Measurements from ENCODE around the gene FAM168B. TPM values are rescaled to one million over a fixed set of nuclear protein-coding genes. Genes with fewer than 3 reads are reported as not detected.
A peak's percentile ranks its signal among the peaks of the same experiment; 100 is the strongest.

The FAM168B gene
- polyA plus RNA-seq, 2 of the 4 experiments (the other 2 are of a cell fraction): 83.2 to 86.8 TPM

GRCh38 chr2:131094463-131095281 is 1.4 kb upstream of the FAM168B start:
- H3K4me1 ChIP-seq: peaks cover 16% of the 10 kb centered on the region; the same call in 2 of the 3 replicates
- peak overlapping the region; percentile 96 to 99; a peak in 4 of 6 replicates for H3K27ac ChIP-seq
- ChIA-PET POLR2A (interaction anchor here (4.0 kb wide), 1 partner anchor 10 kb away, joined by 43 read pairs; the partner anchor contains the start of gene PLEKHB2), CTCF (no interaction called here)
- 72% methylated on average over 22 of the region's 22 CpGs for WGBS (ENCODE audit: missing lambda C conversion rate)
- DNase-seq (ENCODE audit: low read depth in 1 of 2, low spot score in 1 of 2) (no peak), ATAC-seq (no peak), FAIRE-seq (no peak)
- TF ChIP-seq JUN (IDR thresholded peaks at IDR 0.05) (no peak), ATOH8 (CRISPR knock-in tag; IDR thresholded peaks at IDR 0.05; ENCODE audit: low read depth) (no peak), RARB (CRISPR knock-in tag; IDR thresholded peaks at IDR 0.05) (no peak), KDM1A (IDR thresholded peaks at IDR 0.05; ENCODE audit: low read depth) (no peak), CEBPB (IDR thresholded peaks at IDR 0.05) (no peak), EHMT2 (IDR thresholded peaks at IDR 0.05; ENCODE audit: low read depth) (no peak), RAD21 (conservative IDR thresholded peaks at IDR 0.05 in 1 of 2, IDR thresholded peaks at IDR 0.05 in 1 of 2) (no peak), RNF2 (IDR thresholded peaks at IDR 0.05; ENCODE audit: borderline replicate concordance, low read depth) (no peak), ESRRA (IDR thresholded peaks at IDR 0.05; ENCODE audit: borderline replicate concordance, low read length) (no peak)
- no peaks in the 10 kb centered on the region for H3K9me3 ChIP-seq
- peak overlapping the region; percentile 88; the same call in 1 of the 3 replicates for H3K4me3 ChIP-seq
- H3K4me2 ChIP-seq: peak overlapping the region; percentile 68

GRCh38 chr2:131093696-131094462 is 619 bp upstream of the FAM168B start:
- ATAC-seq (peak; percentile 89), FAIRE-seq (no peak), DNase-seq (ENCODE audit: low read depth in 1 of 2, low spot score in 1 of 2) (no peak)
- H3K4me3 ChIP-seq: peak overlapping the region; percentile 88
- H3K4me1 ChIP-seq: peaks cover 16% of the 10 kb centered on the region; the same call in 2 of the 3 replicates
- peak overlapping the region; percentile 96 to 99 for H3K27ac ChIP-seq
- no peaks in the 10 kb centered on the region for H3K9me3 ChIP-seq
- peak overlapping the region; percentile 68 for H3K4me2 ChIP-seq
- ChIA-PET POLR2A (interaction anchor here (0.5 to 4.0 kb wide), 6 partner anchors 11 to 752 kb away, joined by 3 to 43 read pairs (median 3); partner anchors contain the start of gene PLEKHB2), CTCF (interaction anchor here (1.5 to 2.1 kb wide), 2 partner anchors 11 to 25 kb away, joined by 3 to 5 read pairs; partner anchors contain the start of gene PLEKHB2)
- WGBS (ENCODE audit: missing lambda C conversion rate): 4% methylated on average over 37 of the region's 37 CpGs
- TF ChIP-seq JUN (IDR thresholded peaks at IDR 0.05) (peak in 1 of 2 experiments; percentile 45; a peak in 2 of 5 replicates), HMGXB4 (CRISPR knock-in tag; IDR thresholded peaks at IDR 0.05; ENCODE audit: borderline replicate concordance) (no peak), RAD21 (conservative IDR thresholded peaks at IDR 0.05 in 1 of 2, IDR thresholded peaks at IDR 0.05 in 1 of 2) (no peak), ATOH8 (CRISPR knock-in tag; IDR thresholded peaks at IDR 0.05; ENCODE audit: low read depth) (no peak), SMC3 (IDR thresholded peaks at IDR 0.05) (no peak), CHD4 (IDR thresholded peaks at IDR 0.05; ENCODE audit: borderline replicate concordance) (peak; percentile 27; the same call in 1 of the 2 replicates), EP300 (IDR thresholded peaks at IDR 0.05) (no peak), HOXB13 (CRISPR knock-in tag; IDR thresholded peaks at IDR 0.05; ENCODE audit: low read depth) (no peak), MAX (IDR thresholded peaks at IDR 0.05) (no peak), HDAC2 (IDR thresholded peaks at IDR 0.05) (peak; percentile 25; the same call in 1 of the 2 replicates), PHF8 (IDR thresholded peaks at IDR 0.05; ENCODE audit: borderline replicate concordance, low read depth) (peak; percentile 76; the same call in 1 of the 2 replicates), ELK1 (IDR thresholded peaks at IDR 0.05; ENCODE audit: low read depth, low read length) (no peak), FOXS1 (CRISPR knock-in tag; IDR thresholded peaks at IDR 0.05) (no peak), JUNB (IDR thresholded peaks at IDR 0.05) (no peak), SREBF2 (IDR thresholded peaks at IDR 0.05) (no peak), E2F6 (IDR thresholded peaks at IDR 0.05; ENCODE audit: borderline replicate concordance, low read depth) (no peak), MYC (IDR thresholded peaks at IDR 0.05; ENCODE audit: borderline replicate concordance, low read length) (no peak), POLR2AphosphoS2 (conservative IDR thresholded peaks at IDR 0.05; ENCODE audit: low read length) (no peak), HOXA7 (CRISPR knock-in tag; IDR thresholded peaks at IDR 0.05) (no peak)

Measured in A549 (cell line).